Posterior cingulate gyrus (tissue), 11 donors: ENCODE results near the gene CLPTM1L.

Experiments
- DNase-seq, 10 donors: peaks; one replicate each; pipeline versions ENCODE4 v3.0.0 to v3.0.0-alpha.2; 2020 to 2021; ENCODE audit warnings: mixed read lengths in 3 of 10
- intact Hi-C: fragments of 100-400 bp; cut with DNase I; formaldehyde crosslinking; loops from one replicate; pipeline ENCODE4 v1.15.1; 2023

The CLPTM1L gene

DNA sequence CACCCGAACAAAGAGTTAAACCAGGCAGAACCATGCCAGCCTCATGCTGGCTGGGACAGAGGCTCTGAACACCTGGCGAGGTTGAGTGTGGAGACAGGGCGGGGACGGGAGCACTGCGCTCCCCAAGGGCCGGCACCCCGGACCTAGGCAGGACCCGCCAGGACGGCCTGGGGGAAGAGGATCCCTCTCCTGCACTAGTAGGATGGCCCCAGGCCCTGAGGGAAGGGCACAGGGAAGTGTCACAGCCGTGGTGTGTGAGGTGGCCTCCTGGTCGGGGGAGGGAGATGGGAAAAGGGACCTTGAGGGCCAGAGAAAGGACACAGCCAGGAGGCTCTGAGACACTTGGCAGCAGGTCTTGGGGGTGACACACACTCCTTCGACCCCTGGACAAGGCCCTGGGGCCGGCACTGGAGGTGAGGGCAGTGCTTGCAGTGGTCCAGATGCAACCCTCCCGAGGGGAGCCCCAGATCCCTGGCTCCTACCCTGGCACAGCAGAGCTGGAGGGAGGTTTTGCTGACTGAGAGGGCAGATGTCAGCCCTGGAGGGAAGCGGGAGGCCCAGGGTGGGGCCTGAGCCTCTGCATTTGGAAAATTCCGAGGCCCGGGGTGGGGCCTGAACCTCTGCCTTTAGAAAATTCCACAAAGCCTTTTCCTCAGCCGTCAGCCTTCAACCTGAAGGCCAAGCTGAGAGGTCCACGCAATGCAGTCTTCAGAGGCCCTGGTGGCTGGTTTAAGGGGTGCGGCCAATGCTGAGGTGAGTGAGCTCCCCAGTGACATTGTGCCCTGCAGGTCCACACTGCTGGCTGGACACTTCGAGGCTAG, 25.3 kb downstream of the CLPTM1L start:
- intact Hi-C loops, result no loop called here

DNA sequence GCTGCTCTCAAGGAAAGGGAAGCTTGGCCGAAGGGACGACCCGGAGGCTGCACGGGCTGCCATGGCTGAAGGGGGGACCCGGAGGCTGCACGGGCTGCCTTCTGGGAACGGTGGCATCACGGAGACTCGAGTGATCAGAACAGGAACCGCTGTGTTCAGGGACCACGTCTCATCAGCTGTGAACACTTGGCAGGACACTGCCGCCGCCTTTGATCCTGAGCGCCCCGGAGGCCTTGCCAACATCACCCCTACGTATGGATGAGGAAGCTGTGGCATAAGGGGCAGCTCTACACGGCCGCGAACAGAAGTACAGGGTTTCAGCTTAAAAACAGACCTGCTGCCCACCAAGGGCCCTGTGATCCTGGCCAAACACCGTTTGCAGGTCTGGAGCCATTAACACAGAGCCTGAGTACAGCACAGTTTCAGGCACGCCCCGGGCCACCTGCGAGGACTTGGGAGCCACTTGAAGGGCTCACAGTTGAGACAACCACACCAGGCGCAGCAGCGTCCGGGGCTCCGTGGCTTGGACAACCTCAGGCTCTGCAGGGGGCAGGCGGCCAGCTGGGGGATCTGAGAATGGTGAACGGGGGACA, 26.1 kb downstream of the CLPTM1L start:
- intact Hi-C loops, result no loop called here
- peak in 3 of 10 donors; percentile 54 to 72 (median 66) for DNase-seq

More for the DNA sequence above, 25.3 kb downstream of the CLPTM1L start:
- DNase-seq, result peak in 3 of 10 donors; percentile 58 to 73 (median 64)

GRCh38 chr5:1317921-1318565, 26.9 kb downstream of the CLPTM1L start:
- intact Hi-C loops, result no loop called here
- peak in 2 of 10 donors; percentile 51 to 66 for DNase-seq

DNA sequence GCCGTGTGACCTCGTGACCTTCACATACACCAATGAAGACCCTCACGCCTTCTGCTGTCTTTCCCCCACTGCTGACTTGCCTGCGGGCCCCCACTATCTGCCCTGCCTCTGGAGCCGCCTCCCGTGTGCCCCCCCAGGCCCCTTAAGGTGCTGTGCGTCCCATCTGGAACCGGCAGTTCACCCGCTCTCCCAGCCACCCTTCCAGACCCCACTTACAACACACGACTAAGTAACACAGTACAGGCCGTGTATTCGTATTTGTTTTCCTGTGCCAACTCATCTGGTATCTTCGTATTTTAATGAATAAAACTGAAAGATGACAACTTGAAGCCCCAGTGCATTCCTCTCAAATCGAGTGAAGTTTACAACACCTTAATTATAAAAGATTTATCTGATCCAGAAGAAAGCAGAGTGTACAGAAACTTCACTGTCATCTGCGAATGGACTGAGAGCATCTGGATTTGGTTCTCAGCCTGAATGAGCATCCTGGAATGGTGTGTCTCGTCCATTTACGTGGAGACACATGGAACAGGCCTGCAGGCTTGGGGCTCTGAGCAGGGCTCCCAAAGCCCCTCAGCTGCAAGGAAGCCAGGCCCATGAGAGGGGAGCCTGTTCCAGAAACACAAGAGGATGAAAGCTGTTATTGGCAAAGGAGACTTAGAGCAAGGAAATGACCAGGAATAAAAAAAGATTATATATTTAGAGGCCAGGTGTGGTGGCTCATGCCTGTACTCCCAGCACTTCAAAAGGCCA, 28.1 kb downstream of the CLPTM1L start:
- peak in 1 of 10 donors; percentile 37 for DNase-seq
- intact Hi-C loops, result no loop called here

GRCh38 chr5:1315709-1316587, 29.0 kb downstream of the CLPTM1L start:
- intact Hi-C loops, result no loop called here
- DNase-seq, result peak in 2 of 10 donors; percentile 33 to 75

GRCh38 chr5:1315018-1315708, 29.7 kb downstream of the CLPTM1L start:
- DNase-seq, result peak in 1 of 10 donors; percentile 60
- intact Hi-C loops, result no loop called here

DNA sequence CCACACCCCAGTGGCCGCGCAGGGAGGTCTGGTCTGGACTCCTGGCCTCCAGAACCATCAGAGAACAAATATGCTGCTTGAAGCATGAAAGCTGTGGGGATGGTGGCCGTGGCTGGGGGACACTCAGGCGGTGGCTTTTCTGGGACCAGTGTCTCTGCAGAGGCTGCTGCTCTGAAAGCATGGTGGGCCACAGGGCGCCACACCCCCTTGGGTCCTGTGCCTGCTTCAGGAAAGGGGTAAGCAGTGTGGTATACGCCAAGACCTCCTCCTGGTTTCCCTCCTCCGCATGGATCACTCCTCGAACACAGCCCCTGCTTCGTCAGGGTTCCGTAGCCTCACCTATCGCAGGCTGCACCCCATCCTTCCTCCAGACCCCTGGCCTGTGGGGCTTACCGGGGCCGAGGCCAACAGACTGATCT, 30.3 kb downstream of the CLPTM1L start:
- intact Hi-C loops, result no loop called here
- peak in 3 of 10 donors; percentile 44 to 73 (median 60) for DNase-seq

DNA sequence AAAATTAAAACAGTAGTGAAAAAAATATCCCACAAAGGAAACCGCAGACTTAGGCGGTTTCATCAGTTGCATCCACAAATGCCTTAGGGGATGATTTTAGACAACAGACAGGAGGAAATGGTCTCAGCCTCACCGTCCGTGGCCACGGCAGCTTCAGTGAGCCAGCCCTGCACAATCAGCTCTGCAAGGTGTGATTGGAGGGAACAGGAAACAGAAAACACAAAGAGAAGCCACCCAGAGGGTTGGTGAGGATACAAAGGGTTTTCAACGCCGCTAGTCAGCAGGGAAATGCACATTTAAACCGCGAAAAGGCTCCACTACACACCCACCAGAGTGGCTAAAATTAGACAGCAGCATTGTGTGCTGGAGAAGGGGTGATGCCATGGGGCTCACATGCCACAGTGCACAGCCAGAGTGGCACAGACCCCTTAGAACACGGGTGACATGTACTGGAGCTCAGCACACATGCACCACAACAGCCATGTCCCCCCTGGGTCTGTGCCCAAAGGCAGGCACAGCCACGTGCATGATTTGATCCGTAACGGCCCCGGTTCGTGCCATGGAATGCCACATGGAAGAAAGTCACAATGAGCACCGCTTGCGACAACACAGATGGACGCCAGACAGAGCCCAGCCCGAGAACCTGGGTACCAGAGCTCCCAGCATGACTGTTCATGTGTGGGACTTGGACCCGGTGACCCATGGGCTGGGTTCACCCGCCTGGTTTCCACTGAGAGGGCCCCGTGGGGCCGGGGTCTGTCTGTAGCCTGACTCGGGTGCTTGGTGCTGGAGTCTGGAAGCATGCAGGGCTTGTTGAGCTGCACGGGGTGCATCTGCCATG, 31.7 kb downstream of the CLPTM1L start:
- DNase-seq, result peak in 3 of 10 donors; percentile 69 to 80 (median 72)
- intact Hi-C loops, result no loop called here

DNA sequence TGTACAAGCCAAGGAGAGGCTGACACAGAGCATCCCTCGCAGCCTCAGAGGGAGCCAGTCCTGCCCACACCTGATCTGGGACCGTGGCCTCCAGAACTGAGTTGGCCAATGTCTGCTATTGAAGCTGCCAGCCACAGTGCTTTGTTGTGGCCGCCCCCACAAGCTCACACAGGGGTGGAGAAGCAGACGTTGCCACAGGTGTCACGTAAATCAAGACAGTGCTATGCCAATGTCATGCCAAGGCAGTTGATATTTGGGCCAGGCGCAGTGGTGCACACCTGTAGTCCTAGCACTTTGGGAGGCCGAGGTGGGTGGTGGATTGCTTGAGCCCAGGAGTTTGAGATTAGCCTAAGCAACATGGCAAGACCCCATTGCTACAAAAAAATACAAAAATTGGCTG, 32.7 kb downstream of the CLPTM1L start:
- peak in 2 of 10 donors; percentile 20 to 60 for DNase-seq
- intact Hi-C loops, result no loop called here

- intact Hi-C loops, result no loop called here
- DNase-seq, result peak in 2 of 10 donors; percentile 32 to 70
Measured at GRCh38 chr5:1311439-1312055, 33.4 kb downstream of the CLPTM1L start.

- intact Hi-C loops, result no loop called here
- peak in 2 of 10 donors; percentile 68 to 70 for DNase-seq
Measured at GRCh38 chr5:1310118-1310517, 34.8 kb downstream of the CLPTM1L start.

DNA sequence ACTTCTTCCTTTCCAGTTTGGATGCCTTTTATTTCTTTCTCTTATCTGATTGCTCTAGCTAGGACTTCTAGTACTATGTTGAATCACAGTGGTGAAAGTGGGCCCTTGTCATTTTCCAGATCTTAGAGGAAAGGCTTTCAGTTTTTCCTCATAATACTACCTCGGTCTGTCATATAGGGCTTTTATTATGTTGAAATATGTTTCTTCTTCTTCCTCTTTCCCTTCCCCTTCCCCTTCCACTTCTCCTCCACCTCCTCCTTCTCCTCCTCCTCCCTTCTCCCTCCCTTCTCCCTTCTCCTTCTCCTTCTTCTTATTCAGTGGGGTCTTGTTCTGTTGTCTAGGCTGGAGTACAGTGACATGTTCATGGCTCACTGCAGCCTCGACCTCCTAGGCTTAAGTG, 40.9 kb downstream of the CLPTM1L start:
- DNase-seq, result no peak
- intact Hi-C loops, result no loop called here

GRCh38 chr5:1302258-1302657, 42.6 kb downstream of the CLPTM1L start:
- intact Hi-C loops, result no loop called here
- no peak for DNase-seq

DNA sequence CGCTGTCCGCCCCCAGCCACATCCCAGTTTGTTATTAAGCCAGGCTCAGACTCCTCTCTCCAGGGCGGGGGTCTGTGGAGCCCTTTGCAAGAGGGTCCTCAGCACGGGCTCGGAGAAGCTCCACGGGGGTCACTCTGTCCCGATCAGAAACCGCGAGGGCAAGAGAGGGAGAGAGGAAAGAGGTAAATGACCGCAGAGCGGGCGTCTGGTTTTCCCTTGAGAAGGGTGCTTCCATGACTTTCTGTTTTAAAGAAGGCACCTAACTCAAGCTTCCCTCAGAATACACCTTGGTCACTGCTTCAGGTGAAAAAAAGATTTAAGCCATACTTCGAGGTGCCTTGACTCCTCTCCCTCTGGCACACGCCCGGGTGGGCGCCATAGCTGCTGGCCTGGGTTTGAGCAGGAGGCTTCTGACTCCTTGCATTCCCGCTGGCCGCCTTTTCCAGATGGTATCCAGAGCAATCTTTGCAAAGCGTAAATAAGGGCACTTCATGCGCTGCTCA, 44.3 kb downstream of the CLPTM1L start:
- peak in 3 of 10 donors; percentile 6 to 72 (median 72) for DNase-seq
- intact Hi-C loops, result no loop called here

DNA sequence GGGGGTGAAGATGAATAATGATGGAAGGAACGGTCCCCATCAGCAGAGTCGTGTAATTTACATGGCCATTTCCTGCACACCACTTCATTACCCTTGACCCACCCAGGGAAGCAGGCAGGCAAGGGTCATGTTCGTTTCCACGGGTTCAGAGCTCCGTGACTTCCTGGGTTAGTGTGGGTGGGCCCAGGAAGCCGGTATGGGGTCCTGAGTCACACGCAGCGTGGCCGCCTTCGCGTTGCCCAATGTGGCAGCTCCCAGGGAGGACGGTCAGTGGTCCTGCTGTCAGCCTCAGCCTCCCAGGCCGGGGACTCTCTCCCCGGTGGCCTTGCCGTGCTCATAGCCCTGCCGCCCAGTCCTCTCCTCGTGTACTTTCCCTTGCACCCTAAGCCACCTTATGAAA, 44.9 kb downstream of the CLPTM1L start:
- peak in 1 of 10 donors; percentile 74 for DNase-seq
- intact Hi-C loops, result no loop called here

GRCh38 chr5:1299511-1299850, 45.4 kb downstream of the CLPTM1L start:
- peak in 1 of 10 donors; percentile 61 for DNase-seq

GRCh38 chr5:1298723-1299510, 46.0 kb downstream of the CLPTM1L start:
- peak in 2 of 10 donors; percentile 71 to 77 for DNase-seq
- intact Hi-C loops, result no loop called here

More at GRCh38 chr5:1299511-1299850, 45.4 kb downstream of the CLPTM1L start:
- intact Hi-C loops, result no loop called here
